ENCODE data around the gene GAK.

- no peak for TF ChIP-seq EZH2phosphoT487 (IDR thresholded peaks at IDR 0.05)
- TF ChIP-seq CTCF (IDR thresholded peaks at IDR 0.05): no peak
- TF ChIP-seq EZH2 (IDR thresholded peaks at IDR 0.05): no peak
Measured at GRCh38 chr4:845233-845835, 86.8 kb downstream of the GAK start.
